ENCODE results near the gene ZNF133. TPM values are rescaled to one million over a fixed set of nuclear protein-coding genes. Genes with fewer than 3 reads are reported as not detected.

Gene ZNF133

DNA sequence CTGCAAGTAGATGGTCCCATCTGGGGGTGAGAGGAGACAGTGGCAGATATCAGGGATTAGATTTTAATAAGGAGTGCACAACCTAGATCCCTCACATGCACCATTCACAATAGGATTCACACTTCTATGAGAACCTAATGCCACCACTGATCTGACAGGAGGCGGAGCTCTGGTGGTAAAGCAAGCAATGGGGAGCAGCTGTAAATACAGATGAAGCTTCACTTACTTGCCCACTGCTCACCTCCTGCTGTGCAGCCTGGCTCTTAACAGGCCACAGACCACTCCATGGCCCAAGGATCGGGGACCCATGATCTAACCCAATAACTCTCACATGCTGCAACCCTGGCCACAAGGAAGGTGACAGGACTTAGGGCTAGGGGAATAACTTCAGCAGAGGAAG is 75.4 kb downstream of the ZNF133 start:
- no peak overlapping the region for H3K27ac ChIP-seq (ENCODE audit: low read depth, low read length)
- H3K4me1 ChIP-seq (ENCODE audit: control insufficient read depth, low read depth, low read length) = no peaks in the 10 kb centered on the region
- H2BK120ac ChIP-seq (ENCODE audit: low read depth, low read length) = no peak overlapping the region
- H3K27me3 ChIP-seq (ENCODE audit: insufficient read depth, low read length, poor library complexity) = no peaks in the 10 kb centered on the region
- no CpG with 5 or more reads among the region's 2 CpGs for WGBS (ENCODE audit: extremely low coverage, insufficient coverage, low lambda C conversion rate)
- no peak overlapping the region for H3K4me2 ChIP-seq (ENCODE audit: low read length)
- H2BK5ac ChIP-seq (ENCODE audit: low read length) = no peak overlapping the region
- H3K18ac ChIP-seq (ENCODE audit: low read length) = no peak overlapping the region
- H3K9ac ChIP-seq (ENCODE audit: low read length) = no peak overlapping the region
- no peak overlapping the region for H4K5ac ChIP-seq (ENCODE audit: low read length)
- DNase-seq = no peak
- H3K79me2 ChIP-seq (ENCODE audit: control insufficient read depth, insufficient read depth, low read length) = no peaks in the 10 kb centered on the region
- no peak overlapping the region for H3K4ac ChIP-seq (ENCODE audit: low read depth, low read length)
- no peaks in the 10 kb centered on the region for H3K79me1 ChIP-seq (ENCODE audit: low read length)
- H3K56ac ChIP-seq (ENCODE audit: low read length) = no peak overlapping the region
- no peaks in the 10 kb centered on the region for H3K36me3 ChIP-seq (ENCODE audit: control insufficient read depth, insufficient read depth, low read length)
- H3K4me3 ChIP-seq (ENCODE audit: low read length) = no peak overlapping the region
- H4K8ac ChIP-seq (ENCODE audit: low read depth, low read length) = no peak overlapping the region
- H3K23ac ChIP-seq (ENCODE audit: low read length) = no peak overlapping the region
- H2AK5ac ChIP-seq (ENCODE audit: low read length) = no peak overlapping the region
- H2BK15ac ChIP-seq (replicated peaks; ENCODE audit: low read depth) = no peak overlapping the region

DNA sequence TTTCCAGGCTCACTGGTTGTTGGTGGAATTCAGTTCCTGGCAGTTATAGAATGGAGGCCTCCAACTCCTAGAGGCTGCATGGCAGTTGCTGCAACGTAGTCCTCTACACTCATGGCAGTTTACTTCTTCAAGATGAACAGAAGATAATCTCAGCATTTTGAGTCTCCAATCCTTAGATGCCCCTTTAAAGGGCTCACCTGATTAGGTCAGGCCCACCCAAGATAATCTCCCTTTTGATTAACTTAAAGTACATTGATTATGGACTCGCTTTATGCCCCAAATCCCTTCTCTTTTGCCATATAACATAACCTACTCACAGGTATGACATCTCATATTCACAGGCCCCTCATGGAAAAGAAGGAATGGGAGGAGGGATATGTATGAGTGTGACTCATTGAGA is 76.4 kb downstream of the ZNF133 start:
- no peak overlapping the region for H3K23ac ChIP-seq (ENCODE audit: low read length)
- H3K56ac ChIP-seq (ENCODE audit: low read length) = no peak overlapping the region
- no peak overlapping the region for H3K4me2 ChIP-seq (ENCODE audit: low read length)
- H2AK5ac ChIP-seq (ENCODE audit: low read length) = no peak overlapping the region
- no peak overlapping the region for H2BK15ac ChIP-seq (replicated peaks; ENCODE audit: low read depth)
- WGBS (ENCODE audit: extremely low coverage, insufficient coverage, low lambda C conversion rate) = no CpG with 5 or more reads among the region's 2 CpGs
- H4K5ac ChIP-seq (ENCODE audit: low read length) = no peak overlapping the region
- H3K4me1 ChIP-seq (ENCODE audit: control insufficient read depth, low read depth, low read length) = no peaks in the 10 kb centered on the region
- H4K8ac ChIP-seq (ENCODE audit: low read depth, low read length) = no peak overlapping the region
- no peaks in the 10 kb centered on the region for H3K27me3 ChIP-seq (ENCODE audit: insufficient read depth, low read length, poor library complexity)
- H2BK5ac ChIP-seq (ENCODE audit: low read length) = no peak overlapping the region
- no peak overlapping the region for H3K27ac ChIP-seq (ENCODE audit: low read depth, low read length)
- H3K79me1 ChIP-seq (ENCODE audit: low read length) = no peaks in the 10 kb centered on the region
- no peak for DNase-seq
- no peak overlapping the region for H3K4ac ChIP-seq (ENCODE audit: low read depth, low read length)
- H3K18ac ChIP-seq (ENCODE audit: low read length) = no peak overlapping the region
- no peak overlapping the region for H3K4me3 ChIP-seq (ENCODE audit: low read length)
- H2BK120ac ChIP-seq (ENCODE audit: low read depth, low read length) = no peak overlapping the region
- no peak overlapping the region for H3K9ac ChIP-seq (ENCODE audit: low read length)
- no peaks in the 10 kb centered on the region for H3K36me3 ChIP-seq (ENCODE audit: control insufficient read depth, insufficient read depth, low read length)
- H3K79me2 ChIP-seq (ENCODE audit: control insufficient read depth, insufficient read depth, low read length) = no peaks in the 10 kb centered on the region

Small RNA genes lying within 50 kb of the gene (small RNA-seq; reads per million reads assigned to genes)
- gene RN7SL14P (ENCODE audit: insufficient read depth) (not detected), gene RNU2-56P (ENCODE audit: insufficient read depth) (not detected)

All from mesendoderm (in vitro differentiated cells).